ENCODE data around the gene CCDC7. TPM values are rescaled to one million over a fixed set of nuclear protein-coding genes. Genes with fewer than 3 reads are reported as not detected.
"Not testable (repeated sequence)": the region's sequence is repeated elsewhere in the genome, so short reads cannot be mapped to it uniquely, and the experiment has no call there.

CCDC7 gene
- total RNA-seq, 1 experiment from 2014 or later = 4.0 TPM

- Histone ChIP-seq H4K20me1 (ENCODE audit: insufficient read depth) (no peaks in the 10 kb centered on the region), H3K4me1 (ENCODE audit: control insufficient read depth in 1 of 2, insufficient read depth in 2 of 2, low read length in 2 of 2) (no peaks in the 10 kb centered on the region), H3K9me2 (ENCODE audit: insufficient read depth) (no peaks in the 10 kb centered on the region), H3K4me2 (ENCODE audit: low read length) (no peak overlapping the region), H3K36me3 (ENCODE audit: control insufficient read depth in 1 of 2, insufficient read depth in 2 of 2, low read length in 2 of 2) (peaks cover 42 to 45% of the 10 kb centered on the region in 2 experiments), H3K4me3 (replicated peaks in 1 of 2; ENCODE audit: low read depth in 1 of 2, low read length in 2 of 2) (no peak overlapping the region), H3K27me3 (ENCODE audit: insufficient read depth, low read length) (no peaks in the 10 kb centered on the region), H2AFZ (ENCODE audit: low read depth, low read length, poor library complexity, severe bottlenecking) (no peak overlapping the region), H3K79me2 (ENCODE audit: insufficient read depth, low read length) (peaks cover 38% of the 10 kb centered on the region), H3K9ac (ENCODE audit: low read length) (no peak overlapping the region), H3K27ac (ENCODE audit: low read depth, low read length) (no peak overlapping the region), H3K9me3 (ENCODE audit: control insufficient read depth in 1 of 2, insufficient read depth in 1 of 2, low read depth in 1 of 2, low read length in 2 of 2) (no peaks in the 10 kb centered on the region)
- ChIA-PET RAD21 (ENCODE audit: low non-redundant PET in 1 of 2, low total read pairs in 2 of 2, uncharacterized antibody in 2 of 2, unreplicated experiment in 2 of 2) (no interaction called here), CTCF (no interaction called here), POLR2A (no interaction called here)
- intact Hi-C loops (cut with micrococcal nuclease) = no loop called here
- ATAC-seq (no peak), DNase-seq (ENCODE audit: low read depth, low spot score) (no peak)
- no peak for TF ChIP-seq CEBPB (IDR thresholded peaks at IDR 0.05; ENCODE audit: low read depth)
- no peak for TF ChIP-seq SP1 (IDR thresholded peaks at IDR 0.05; ENCODE audit: low read depth)
- TF ChIP-seq RAD21 (IDR thresholded peaks at IDR 0.05; ENCODE audit: low read depth) = no peak
- no peak for TF ChIP-seq JUND (IDR thresholded peaks at IDR 0.05)
- TF ChIP-seq POLR2A (IDR thresholded peaks at IDR 0.05; ENCODE audit: borderline replicate concordance, extremely low read depth, insufficient read depth, insufficient read length) = no peak
- BruUV-seq (replicated peaks) = no TSS peak
Measured at GRCh38 chr10:32909456-32909855, 463.5 kb downstream of the CCDC7 start.

- ATAC-seq; H3K4me3 ChIP-seq (replicated peaks in 1 of 2; ENCODE audit: low read depth in 1 of 2, low read length in 2 of 2); H3K9ac ChIP-seq (ENCODE audit: low read length); H3K27ac ChIP-seq (ENCODE audit: low read depth, low read length); CTCF ChIA-PET; RAD21 ChIA-PET (ENCODE audit: low non-redundant PET in 1 of 2, low total read pairs in 2 of 2, uncharacterized antibody in 2 of 2, unreplicated experiment in 2 of 2); intact Hi-C loops (cut with micrococcal nuclease); BruUV-seq (replicated peaks); DNase-seq (ENCODE audit: low read depth, low spot score); H3K4me1 ChIP-seq (ENCODE audit: control insufficient read depth in 1 of 2, insufficient read depth in 2 of 2, low read length in 2 of 2); H4K20me1 ChIP-seq (ENCODE audit: insufficient read depth); H3K27me3 ChIP-seq (ENCODE audit: insufficient read depth, low read length); POLR2A ChIA-PET; H3K9me3 ChIP-seq (ENCODE audit: control insufficient read depth in 1 of 2, insufficient read depth in 1 of 2, low read depth in 1 of 2, low read length in 2 of 2); H3K4me2 ChIP-seq (ENCODE audit: low read length); H2AFZ ChIP-seq (ENCODE audit: low read depth, low read length, poor library complexity, severe bottlenecking); H3K9me2 ChIP-seq (ENCODE audit: insufficient read depth): not testable (repeated sequence)
- H3K36me3 ChIP-seq (ENCODE audit: control insufficient read depth in 1 of 2, insufficient read depth in 2 of 2, low read length in 2 of 2) = peaks cover 42% of the 10 kb centered on the region in 2 experiments
- H3K79me2 ChIP-seq (ENCODE audit: insufficient read depth, low read length) = peaks cover 38% of the 10 kb centered on the region
Measured at GRCh38 chr10:32909970-32910369, 464.0 kb downstream of the CCDC7 start.
